A549 (cell line): Measurements from ENCODE around the gene GNG8. TPM values are rescaled to one million over a fixed set of nuclear protein-coding genes. Genes with fewer than 3 reads are reported as not detected.
A peak's percentile ranks its signal among the peaks of the same experiment; 100 is the strongest.

Experiments
- ATAC-seq, 2 experiments: fragments of 200-7000 bp in 1 of 2; fragments of >200 bp in 1 of 2; cut with Nextera tagmentation in 1 of 2; cut with Tn5 transposase in 1 of 2; 3 replicates each; pipeline versions ENCODE4 v1.8.0 to v1.9.1; 2018 to 2020; ENCODE audit warnings: mild to moderate bottlenecking in 1 of 2, moderate library complexity in 1 of 2
- CTCF ChIA-PET: fragments of 300-600 bp; sonication (Branson Sonifier 250); formaldehyde crosslinking; extraction: SDS; loops from one replicate; lab custom pipeline; 2021; ENCODE audit warnings: antibody characterized with exemption, inconsistent platforms; lab: Yijun Ruan, JAX
- POLR2A ChIA-PET: fragments of 350-600 bp; formaldehyde crosslinking; extraction: SDS; loops from one replicate; lab custom pipeline; 2021; ENCODE audit warnings: antibody characterized with exemption, inconsistent platforms; lab: Yijun Ruan, JAX
- DNase-seq, 2 experiments: peaks; one replicate each; pipeline versions ENCODE4 v3.0.0 to v3.0.0-alpha.2; 2011 to 2016; ENCODE audit warnings: low read depth in 1 of 2, low spot score in 1 of 2
- FAIRE-seq: peaks from 2 replicates; lab custom pipeline; 2011; peaks lifted over from hg19 to GRCh38; lab: Jason Lieb, UNC
- H3K27ac ChIP-seq, 2 experiments: fragments of >200 bp; sonication (Bioruptor Twin); formaldehyde crosslinking; 3 replicates each; pipeline ENCODE4 v1.5.1; 2016 to 2017
- H3K4me1 ChIP-seq: fragments of >200 bp; sonication (Bioruptor Twin); formaldehyde crosslinking; 3 replicates; pipeline ENCODE4 v1.6.1; 2016
- H3K4me2 ChIP-seq: fragments of >200 bp; sonication (Bioruptor Twin); formaldehyde crosslinking; 3 replicates; pipeline ENCODE4 v1.6.1; 2016
- H3K4me3 ChIP-seq: fragments of >200 bp; sonication (Bioruptor Twin); formaldehyde crosslinking; 3 replicates; pipeline ENCODE4 v1.5.1; 2016
- H3K9me3 ChIP-seq: fragments of >200 bp; sonication (Bioruptor Twin); formaldehyde crosslinking; 3 replicates; pipeline ENCODE4 v1.6.1; 2016
- BHLHE40 ChIP-seq: IDR thresholded peaks from 2 replicates; pipeline ENCODE4 v1.6.1; 2012; ENCODE audit warnings: low read depth, low read length, inconsistent platforms
- CEBPB ChIP-seq, 2 experiments: fragments of >200 bp in 1 of 2; sonication (Bioruptor Twin) in 1 of 2; formaldehyde crosslinking in 1 of 2; IDR thresholded peaks; 2 replicates each; pipeline ENCODE4 v1.6.1; 2012 to 2016
- EP300 ChIP-seq, 2 experiments: fragments of >200 bp; sonication (Bioruptor Twin); formaldehyde crosslinking; IDR thresholded peaks; 2 replicates in 1 of 2; 3 replicates in 1 of 2; pipeline ENCODE4 v1.6.1; 2016 to 2017
- HOXB5 ChIP-seq: fragments of 250-450 bp; sonication (Bioruptor Pico); IDR thresholded peaks from 2 replicates; pipeline ENCODE4 v1.5.0; 2020; ENCODE audit warnings: mild to moderate bottlenecking, moderate library complexity
- KDM5A ChIP-seq: fragments of 200-600 bp; sonication (generic); IDR thresholded peaks from 2 replicates; pipeline ENCODE4 v1.6.1; 2016; ENCODE audit warnings: antibody characterized with exemption, mild to moderate bottlenecking
- MAFK ChIP-seq: fragments of 450-650 bp; IDR thresholded peaks from 2 replicates; pipeline ENCODE4 v1.6.1; 2014; ENCODE audit not compliant: partially characterized antibody
- MAZ ChIP-seq: fragments of 150-350 bp; IDR thresholded peaks from 2 replicates; pipeline ENCODE4 v1.6.1; 2014; ENCODE audit warnings: antibody characterized with exemption, low read depth, low read length, borderline replicate concordance
- MYC ChIP-seq: IDR thresholded peaks from 2 replicates; pipeline ENCODE4 v1.6.1; 2012; ENCODE audit warnings: mild to moderate bottlenecking, inconsistent platforms, low read length, improper control_type of control experiment, borderline replicate concordance
- NPAS2 ChIP-seq: fragments of 250-450 bp; sonication (Bioruptor Pico); IDR thresholded peaks from 2 replicates; pipeline ENCODE4 v1.8.0; 2022; ENCODE audit warnings: mild to moderate bottlenecking, moderate library complexity, borderline replicate concordance
- RCOR1 ChIP-seq: fragments of 150-350 bp; IDR thresholded peaks from 2 replicates; pipeline ENCODE4 v1.6.1; 2014; ENCODE audit warnings: antibody characterized with exemption, low read length, low read depth
- RFX5 ChIP-seq: fragments of 450-650 bp; IDR thresholded peaks from 2 replicates; pipeline ENCODE4 v1.7.1; 2014; ENCODE audit warnings: antibody characterized with exemption, mild to moderate bottlenecking, moderate library complexity
- RNF2 ChIP-seq: fragments of 200-600 bp; sonication (generic); IDR thresholded peaks from 2 replicates; pipeline ENCODE4 v1.6.1; 2016; ENCODE audit warnings: low read depth, mild to moderate bottlenecking, antibody characterized with exemption, moderate library complexity, borderline replicate concordance
- ZFP36 ChIP-seq: fragments of 450-650 bp; IDR thresholded peaks from 2 replicates; pipeline ENCODE4 v1.6.1; 2014; ENCODE audit warnings: borderline replicate concordance; ENCODE audit not compliant: partially characterized antibody
- WGBS: methylation state at CpG from one replicate; pipeline ENCODE4 v1.1.6; 2017; ENCODE audit errors: missing lambda C conversion rate; 5-methylcytosine and 5-hydroxymethylcytosine counted together
- polyA plus RNA-seq, 4 experiments: library from polyadenylated mRNA; depleted of rRNA in 3 of 4; stranded (reverse); fragments of >200 nt; fragmentation: RNase III in 1 of 4; extraction: RNeasy Plus Mini Kit Qiagen cat#74134 plus additional on column Dnase treatment in 1 of 4; gene quantifications; 2 replicates in 3 of 4; 3 replicates in 1 of 4; pipeline ENCODE4 v1.2.3, GENCODE V29; 2011 to 2017
- TF ChIP-seq, protein P1 (sequence below): fragments of 250-450 bp; sonication (Bioruptor Pico); IDR thresholded peaks from 2 replicates; pipeline ENCODE4 v1.5.0; 2021; ENCODE audit warnings: mild to moderate bottlenecking, moderate library complexity, borderline replicate concordance
- TF ChIP-seq, protein P2 (sequence below): IDR thresholded peaks from 2 replicates; pipeline ENCODE4 v1.6.1; 2012; ENCODE audit warnings: low read depth, borderline replicate concordance
- TF ChIP-seq, protein P3 (sequence below): fragments of 450-650 bp; IDR thresholded peaks from 2 replicates; pipeline ENCODE4 v1.6.1; 2014; ENCODE audit warnings: antibody characterized with exemption
- TF ChIP-seq, protein P4 (sequence below): IDR thresholded peaks from 2 replicates; pipeline ENCODE4 v1.6.1; 2012

Gene GNG8
- polyA plus RNA-seq, 2 of the 4 experiments (the other 2 are of a cell fraction) = not detected

DNA sequence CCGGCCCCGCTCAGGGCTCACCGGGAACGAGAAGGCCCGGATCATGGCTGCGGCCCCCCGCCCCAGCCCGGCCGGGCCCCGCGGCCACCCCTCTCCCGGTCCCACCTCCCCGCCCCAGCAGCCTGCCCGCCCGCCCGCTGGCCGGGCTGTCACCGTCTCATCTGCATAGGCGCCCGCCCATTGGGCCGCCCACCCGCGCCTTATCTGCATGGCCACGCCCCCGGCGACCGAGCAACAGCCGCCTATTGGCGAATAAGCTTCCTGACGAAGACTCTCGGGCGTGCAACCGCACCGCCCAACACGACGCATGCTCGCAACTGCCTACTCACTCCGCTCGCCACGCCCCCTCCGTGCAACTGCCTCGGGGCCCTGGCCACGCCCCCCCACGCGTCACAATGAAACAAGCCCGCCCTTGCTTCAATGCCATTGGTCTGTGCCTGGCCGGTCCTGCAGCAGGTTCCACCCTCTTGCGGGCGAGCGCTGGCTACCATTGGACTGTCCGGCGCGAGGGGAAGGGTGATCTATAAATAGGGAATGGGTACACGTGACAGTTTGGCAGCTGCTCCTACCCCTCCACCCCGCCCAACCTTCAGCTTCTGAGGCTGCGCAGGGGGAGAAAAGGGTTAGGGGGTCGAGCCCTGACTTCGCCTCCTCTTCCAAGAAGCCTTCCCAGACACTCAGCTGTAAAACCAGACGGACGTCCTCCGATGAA is 25.2 kb upstream of the GNG8 start, which contains the start of gene DACT3:
Gene DACT3, minus strand, starts transcription at position 163 of the 712 bp plus-strand sequence. Its CDS starts 118 bp downstream, at position 45.
- ChIA-PET CTCF (interaction anchor here (0.5 to 10.7 kb wide), 31 partner anchors 9 to 307 kb away, joined by 3 to 483 read pairs (median 6); partner anchors contain the start of genes CALM3, GNG8, PRKD2 and PTGIR), POLR2A (interaction anchor here (0.7 to 2.2 kb wide), 7 partner anchors 9 to 452 kb away, joined by 3 to 29 read pairs (median 4); partner anchors contain the start of genes CALM3 and ZC3H4)
- WGBS = under 1% methylated on average over 23 of the region's 61 CpGs
- DNase-seq = peak; percentile 100
- FAIRE-seq = peak; percentile 97
- H3K4me2 ChIP-seq = peak within 1 kb of the TSS; percentile 92
- peak within 1 kb of the TSS in 1 of 2 experiments; percentile 38; a peak in 2 of 6 replicates for H3K27ac ChIP-seq
- H3K4me1 ChIP-seq = peaks cover 20% of the 10 kb centered on the region
- H3K4me3 ChIP-seq = peak within 1 kb of the TSS; percentile 44
- H3K9me3 ChIP-seq = no peaks in the 10 kb centered on the region
- TF ChIP-seq KDM5A (no peak), RFX5 (peak; percentile 81), BHLHE40 (peak; percentile 68), RCOR1 (no peak), MYC (peak; percentile 73; the same call in 1 of the 2 replicates), MAFK (peak; percentile 35), MAZ (0 out of 2 replicates have a peak, but pooled peaks have one; percentile 55), NPAS2 (CRISPR knock-in tag) (peak; percentile 80), ZFP36 (peak; percentile 59)
- TF ChIP-seq, protein P1, sequence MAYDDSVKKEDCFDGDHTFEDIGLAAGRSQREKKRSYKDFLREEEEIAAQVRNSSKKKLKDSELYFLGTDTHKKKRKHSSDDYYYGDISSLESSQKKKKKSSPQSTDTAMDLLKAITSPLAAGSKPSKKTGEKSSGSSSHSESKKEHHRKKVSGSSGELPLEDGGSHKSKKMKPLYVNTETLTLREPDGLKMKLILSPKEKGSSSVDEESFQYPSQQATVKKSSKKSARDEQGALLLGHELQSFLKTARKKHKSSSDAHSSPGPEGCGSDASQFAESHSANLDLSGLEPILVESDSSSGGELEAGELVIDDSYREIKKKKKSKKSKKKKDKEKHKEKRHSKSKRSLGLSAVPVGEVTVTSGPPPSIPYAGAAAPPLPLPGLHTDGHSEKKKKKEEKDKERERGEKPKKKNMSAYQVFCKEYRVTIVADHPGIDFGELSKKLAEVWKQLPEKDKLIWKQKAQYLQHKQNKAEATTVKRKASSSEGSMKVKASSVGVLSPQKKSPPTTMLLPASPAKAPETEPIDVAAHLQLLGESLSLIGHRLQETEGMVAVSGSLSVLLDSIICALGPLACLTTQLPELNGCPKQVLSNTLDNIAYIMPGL (CRISPR knock-in tag) = no peak
- TF ChIP-seq, protein P2, sequence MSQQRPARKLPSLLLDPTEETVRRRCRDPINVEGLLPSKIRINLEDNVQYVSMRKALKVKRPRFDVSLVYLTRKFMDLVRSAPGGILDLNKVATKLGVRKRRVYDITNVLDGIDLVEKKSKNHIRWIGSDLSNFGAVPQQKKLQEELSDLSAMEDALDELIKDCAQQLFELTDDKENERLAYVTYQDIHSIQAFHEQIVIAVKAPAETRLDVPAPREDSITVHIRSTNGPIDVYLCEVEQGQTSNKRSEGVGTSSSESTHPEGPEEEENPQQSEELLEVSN = 0 out of 2 replicates have a peak, but pooled peaks have one; percentile 35
- TF ChIP-seq, protein P3, sequence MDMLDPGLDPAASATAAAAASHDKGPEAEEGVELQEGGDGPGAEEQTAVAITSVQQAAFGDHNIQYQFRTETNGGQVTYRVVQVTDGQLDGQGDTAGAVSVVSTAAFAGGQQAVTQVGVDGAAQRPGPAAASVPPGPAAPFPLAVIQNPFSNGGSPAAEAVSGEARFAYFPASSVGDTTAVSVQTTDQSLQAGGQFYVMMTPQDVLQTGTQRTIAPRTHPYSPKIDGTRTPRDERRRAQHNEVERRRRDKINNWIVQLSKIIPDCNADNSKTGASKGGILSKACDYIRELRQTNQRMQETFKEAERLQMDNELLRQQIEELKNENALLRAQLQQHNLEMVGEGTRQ = peak; percentile 92
- TF ChIP-seq, protein P4, sequence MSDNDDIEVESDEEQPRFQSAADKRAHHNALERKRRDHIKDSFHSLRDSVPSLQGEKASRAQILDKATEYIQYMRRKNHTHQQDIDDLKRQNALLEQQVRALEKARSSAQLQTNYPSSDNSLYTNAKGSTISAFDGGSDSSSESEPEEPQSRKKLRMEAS = peak; percentile 76
- ATAC-seq = peak; percentile 84 to 95

DNA sequence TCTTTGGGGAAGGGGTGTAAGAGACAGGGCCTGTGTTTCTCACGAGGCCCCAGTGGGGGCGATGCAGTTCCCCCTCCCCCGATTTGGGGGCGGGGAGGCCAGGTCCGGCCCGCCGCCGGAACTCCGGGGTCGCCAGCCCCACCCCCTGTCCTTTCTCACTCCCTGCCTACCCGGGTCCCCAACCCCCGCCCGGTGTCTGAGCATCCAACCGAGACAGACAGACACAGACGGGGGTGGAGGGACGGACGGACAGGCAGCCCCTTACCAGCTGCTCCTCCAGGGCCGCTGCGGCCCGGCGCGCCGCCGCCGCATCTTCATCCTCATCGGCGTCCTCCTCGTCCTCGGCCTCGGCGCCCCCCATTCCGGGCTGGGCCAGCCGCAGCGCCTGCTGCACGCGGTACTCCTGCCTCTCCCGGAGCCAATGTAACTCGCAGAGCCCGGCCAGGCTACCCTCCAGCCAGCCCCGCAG is 24.6 kb upstream of the GNG8 start:
- Histone ChIP-seq H3K4me1 (peaks cover 20% of the 10 kb centered on the region), H3K4me3 (peak overlapping the region; percentile 44), H3K4me2 (peak overlapping the region; percentile 92), H3K27ac (peak overlapping the region in 1 of 2 experiments; percentile 36; a peak in 2 of 6 replicates), H3K9me3 (no peaks in the 10 kb centered on the region)
- TF ChIP-seq HOXB5 (CRISPR knock-in tag) (peak; percentile 32; the same call in 1 of the 2 replicates), RCOR1 (no peak), RNF2 (peak; percentile 69; the same call in 1 of the 2 replicates), CEBPB (IDR thresholded peaks at IDR 0.05) (no peak), EP300 (IDR thresholded peaks at IDR 0.05) (no peak)
- TF ChIP-seq, protein P2 = peak; percentile 79
- TF ChIP-seq, protein P4 = peak; percentile 35; the same call in 1 of the 2 replicates
- FAIRE-seq (no peak), ATAC-seq (peak; percentile 1 to 60; a peak in 5 of 6 replicates), DNase-seq (no peak)
- ChIA-PET POLR2A (interaction anchor here (0.9 to 2.2 kb wide), 4 partner anchors 8 to 453 kb away, joined by 3 to 29 read pairs (median 4); partner anchors contain the start of genes CALM3 and ZC3H4), CTCF (interaction anchor here (0.6 to 10.7 kb wide), 18 partner anchors 9 to 1870 kb away, joined by 3 to 483 read pairs (median 10); partner anchors contain the start of genes CALM3, GNG8 and PTGIR)
- WGBS = 9% methylated on average over 8 of the region's 40 CpGs
